Brain microvascular endothelial cell (primary cell): ENCODE measurements around the gene COASY.
"Not testable (repeated sequence)": the region's sequence is repeated elsewhere in the genome, so short reads cannot be mapped to it uniquely, and the experiment has no call there.

Experiments
- DNase-seq: peaks from one replicate; pipeline ENCODE4 v3.0.0-alpha.2; 2020
- H3K27ac ChIP-seq: fragments of 250-450 bp; sonication (Bioruptor Pico); 2 replicates; pipeline ENCODE4 v1.5.1; 2020; ENCODE audit warnings: mild to moderate bottlenecking, moderate library complexity
- H3K27me3 ChIP-seq: fragments of 250-450 bp; sonication (Bioruptor Pico); replicated peaks from 2 replicates; pipeline ENCODE4 v1.5.1; 2020; ENCODE audit warnings: mild to moderate bottlenecking
- H3K36me3 ChIP-seq: fragments of 250-450 bp; sonication (Bioruptor Pico); replicated peaks from 2 replicates; pipeline ENCODE4 v1.5.1; 2020; ENCODE audit warnings: mild to moderate bottlenecking
- H3K4me3 ChIP-seq: 2 replicates; pipeline ENCODE4 v1.5.1; 2011; ENCODE audit warnings: low read depth, mild to moderate bottlenecking, control low read depth, low read length, moderate library complexity
- CTCF ChIP-seq: IDR thresholded peaks from 2 replicates; pipeline ENCODE4 v1.5.1; 2011; ENCODE audit warnings: low read depth, mild to moderate bottlenecking, moderate library complexity, low read length, control low read depth, inconsistent platforms; ENCODE audit errors: missing control alignments
- in situ Hi-C: cut with HindIII; loops from 2 replicates; pipeline ENCODE4 v1.10.0; 2017; ENCODE audit warnings: low sequenced_read_pairs, low pct_ligation_motif_present

Gene COASY

GRCh38 chr17:42553866-42554249 is 8.1 kb upstream of the COASY start:
- in situ Hi-C loops = no loop called here
- peak overlapping the region; percentile 91 for H3K4me3 ChIP-seq
- DNase-seq = no peak
- TF ChIP-seq CTCF = no peak
- H3K36me3 ChIP-seq = no peaks in the 10 kb centered on the region
- no peaks in the 10 kb centered on the region for H3K27me3 ChIP-seq
- peak overlapping the region; percentile 78 for H3K27ac ChIP-seq

GRCh38 chr17:42554250-42555121 is 7.5 kb upstream of the COASY start:
- TF ChIP-seq CTCF = no peak
- in situ Hi-C loops = no loop called here
- DNase-seq = peak; percentile 67
- Histone ChIP-seq H3K27ac (peak overlapping the region; percentile 78), H3K36me3 (no peaks in the 10 kb centered on the region), H3K4me3 (peak overlapping the region; percentile 91), H3K27me3 (no peaks in the 10 kb centered on the region)

GRCh38 chr17:42555122-42555622 is 6.8 kb upstream of the COASY start:
- no peak for TF ChIP-seq CTCF
- Histone ChIP-seq H3K27ac (peak overlapping the region; percentile 78), H3K4me3 (peak overlapping the region; percentile 91), H3K36me3 (no peaks in the 10 kb centered on the region), H3K27me3 (no peaks in the 10 kb centered on the region)
- in situ Hi-C loops = no loop called here
- no peak for DNase-seq

GRCh38 chr17:42555961-42556617 is 5.9 kb upstream of the COASY start:
- H3K4me3 ChIP-seq, DNase-seq, in situ Hi-C loops, H3K36me3 ChIP-seq, H3K27ac ChIP-seq, H3K27me3 ChIP-seq: not testable (repeated sequence)
- peak; percentile 22 for TF ChIP-seq CTCF

- Histone ChIP-seq H3K36me3 (no peaks in the 10 kb centered on the region), H3K27ac (no peak overlapping the region), H3K27me3 (no peaks in the 10 kb centered on the region), H3K4me3 (no peak overlapping the region)
- TF ChIP-seq CTCF = no peak
- no peak for DNase-seq
- in situ Hi-C loops = no loop called here
These were observed 2.9 kb upstream of the COASY start for GRCh38 chr17:42559075-42559474.
